UCSD-AML1 (cell line): ENCODE results near the gene MRPL42.
"Not testable (repeated sequence)": the region's sequence is repeated elsewhere in the genome, so short reads cannot be mapped to it uniquely, and the experiment has no call there.

Experiments
- DNase-seq: peaks from one replicate; lab custom pipeline; 2025; ENCODE audit not compliant: unreplicated experiment; lab: John Stamatoyannopoulos, UW

The MRPL42 gene

DNA sequence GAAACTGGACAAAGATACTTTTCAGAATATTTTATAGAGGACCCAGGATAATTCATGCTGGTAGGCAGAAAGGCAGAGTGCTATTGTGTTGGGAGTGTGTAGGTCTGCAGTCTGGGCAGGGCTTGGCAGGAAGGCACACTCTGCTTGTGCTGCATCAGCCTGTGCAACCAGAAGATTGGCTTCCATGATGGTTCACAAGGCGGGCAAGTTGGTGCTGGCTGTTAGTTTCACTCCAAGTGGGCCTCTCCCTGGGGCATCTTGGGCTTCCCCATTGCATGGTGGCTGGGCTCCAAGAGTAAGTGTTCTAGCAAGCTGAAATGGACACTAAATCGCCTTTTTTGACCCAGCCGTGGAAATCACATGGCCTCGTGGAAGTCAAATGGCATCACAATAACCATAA, 23.7 kb upstream of the MRPL42 start:
- no peak for DNase-seq

DNA sequence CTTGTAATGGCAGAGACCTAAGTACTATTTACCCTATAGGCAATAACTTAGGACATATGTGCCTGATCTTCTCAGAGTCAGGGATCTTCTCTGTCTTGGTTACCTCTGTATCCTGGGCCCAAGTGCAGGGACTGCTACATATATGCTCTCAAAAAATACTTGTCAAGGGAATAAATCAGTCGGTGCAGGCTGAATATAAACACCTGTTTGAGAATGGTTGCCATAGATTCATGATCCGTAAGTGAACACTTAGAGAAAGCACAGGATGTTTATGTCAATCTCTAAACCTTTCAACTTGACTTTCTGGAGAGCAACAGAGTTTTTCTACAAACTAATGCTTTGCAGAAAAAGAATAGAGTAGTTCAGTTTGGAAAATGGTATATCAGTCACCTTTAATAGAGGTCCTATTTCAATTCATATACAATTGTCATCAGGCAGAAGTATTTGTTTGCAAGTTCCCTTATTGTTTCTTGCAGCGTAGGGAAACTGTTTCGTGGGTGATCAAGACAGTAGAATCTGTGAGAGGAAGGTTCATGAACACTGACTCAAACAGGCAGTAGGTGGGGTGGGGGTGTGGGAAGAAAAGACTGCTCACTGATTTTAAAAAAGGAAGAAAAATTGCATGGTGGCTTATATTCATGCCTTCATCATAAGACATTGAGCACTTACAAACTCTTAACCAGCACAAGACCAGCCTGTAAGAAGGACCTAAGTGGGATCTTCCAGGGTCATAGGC, 19.6 kb upstream of the MRPL42 start:
- DNase-seq: no peak

DNA sequence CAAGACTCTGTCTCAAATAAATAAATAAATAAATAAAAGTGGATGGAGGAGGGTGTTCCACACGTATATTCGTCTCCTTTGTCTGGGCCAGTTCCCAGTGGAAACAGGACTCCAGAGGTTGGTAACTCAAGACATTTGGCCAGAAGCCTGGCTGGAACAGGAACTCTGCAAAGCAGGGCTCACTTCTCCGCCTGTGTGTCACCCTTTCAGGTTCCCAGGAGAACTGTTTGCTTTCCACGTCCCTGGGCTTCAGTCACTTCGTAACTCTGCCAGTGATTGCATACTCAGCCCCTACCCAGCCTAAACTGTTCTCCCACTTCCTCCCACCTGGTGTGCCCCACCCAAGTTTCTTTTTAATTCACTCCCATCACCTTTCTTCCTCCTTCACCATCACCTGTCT, 18.5 kb upstream of the MRPL42 start:
- no peak for DNase-seq

DNA sequence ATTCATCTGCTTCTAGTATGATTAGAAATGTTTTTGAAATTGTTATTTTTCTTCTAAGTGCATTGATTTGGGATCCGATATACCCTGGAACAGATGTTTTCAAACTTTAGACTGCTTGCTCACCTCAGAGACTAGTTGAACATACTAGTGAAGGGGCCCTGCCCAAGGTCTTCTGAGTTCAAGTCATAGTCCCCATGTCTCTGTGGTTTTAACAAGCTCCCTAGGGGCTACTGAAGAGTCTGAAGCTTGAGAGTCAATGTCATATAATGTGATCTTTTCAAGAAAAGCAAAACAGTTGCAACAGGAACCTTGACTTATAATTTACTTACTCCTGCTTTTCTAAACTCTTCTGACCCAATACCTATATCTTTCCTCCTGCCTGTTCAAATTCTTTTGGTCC, 18.0 kb upstream of the MRPL42 start:
- no peak for DNase-seq

DNA sequence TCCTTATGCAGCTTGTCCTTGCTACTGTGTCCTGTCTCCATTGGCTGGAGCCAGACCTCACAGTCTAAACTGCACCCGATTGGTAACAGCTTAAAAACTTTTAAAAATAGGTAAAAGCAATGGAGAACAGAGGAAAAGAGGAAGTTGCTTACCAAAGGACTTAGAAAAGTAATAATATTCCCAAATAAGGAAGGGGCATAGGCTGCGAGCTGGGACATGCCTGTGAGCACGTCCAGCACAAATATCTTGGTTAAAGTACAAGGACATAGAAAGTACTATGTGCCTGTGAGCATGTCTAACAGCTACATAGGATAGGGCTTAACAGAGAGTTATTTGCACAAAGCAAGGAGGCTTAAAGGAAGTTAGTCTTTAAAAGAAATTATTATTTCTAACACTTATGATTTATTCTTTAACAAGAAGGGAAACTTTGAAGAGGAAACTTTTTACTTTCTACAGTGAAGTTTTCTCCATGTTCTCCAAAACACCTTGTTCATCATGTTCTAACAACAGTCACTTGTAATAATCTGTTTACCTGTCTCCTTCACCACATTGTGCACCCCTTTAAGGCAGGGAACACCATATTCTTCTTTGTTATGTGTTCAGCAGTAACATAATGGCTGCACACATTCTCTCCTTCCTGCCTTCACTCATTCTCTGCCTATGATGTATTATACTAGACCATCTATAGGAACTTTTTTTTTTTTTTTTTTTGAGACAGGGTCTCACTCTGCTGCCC, 15.7 kb upstream of the MRPL42 start:
- no peak for DNase-seq

DNA sequence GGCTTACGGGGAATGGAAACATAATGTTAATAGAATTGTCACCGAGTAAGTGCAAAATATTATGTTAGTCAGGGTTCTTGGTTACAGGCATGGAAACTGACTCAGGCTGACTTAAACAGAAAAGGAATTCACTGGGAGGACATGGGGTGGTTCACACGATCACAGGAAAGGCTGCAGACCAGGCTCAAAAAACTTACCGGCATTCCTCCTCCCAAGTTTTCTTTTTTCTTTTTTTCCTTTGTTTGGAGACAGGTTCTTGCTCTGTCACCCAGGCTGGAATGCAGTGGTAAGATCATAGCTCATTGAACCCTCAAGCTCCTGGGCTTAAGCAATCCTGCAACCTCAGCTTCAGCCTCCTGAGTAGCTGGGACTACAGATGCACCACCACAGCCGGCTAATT, 13.7 kb upstream of the MRPL42 start:
- DNase-seq: no peak

DNA sequence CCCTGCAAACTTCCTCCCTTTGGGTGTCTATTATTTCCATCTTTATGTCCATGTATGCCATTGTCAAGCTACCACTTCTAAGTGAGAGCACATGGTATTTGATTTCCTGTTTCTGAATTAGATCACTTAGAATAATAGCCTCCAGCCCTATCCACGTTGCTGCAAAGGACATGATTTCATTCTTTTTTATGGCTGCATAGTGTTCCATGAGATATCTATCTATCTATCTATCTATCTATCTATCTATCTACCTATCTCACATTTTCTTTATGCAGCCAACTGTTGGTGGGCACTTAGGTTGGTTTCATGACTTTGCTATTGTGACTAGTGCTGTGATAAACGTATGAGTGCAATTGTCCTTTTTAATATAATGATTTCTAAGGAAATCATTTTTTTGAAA, 11.2 kb upstream of the MRPL42 start:
- no peak for DNase-seq

DNA sequence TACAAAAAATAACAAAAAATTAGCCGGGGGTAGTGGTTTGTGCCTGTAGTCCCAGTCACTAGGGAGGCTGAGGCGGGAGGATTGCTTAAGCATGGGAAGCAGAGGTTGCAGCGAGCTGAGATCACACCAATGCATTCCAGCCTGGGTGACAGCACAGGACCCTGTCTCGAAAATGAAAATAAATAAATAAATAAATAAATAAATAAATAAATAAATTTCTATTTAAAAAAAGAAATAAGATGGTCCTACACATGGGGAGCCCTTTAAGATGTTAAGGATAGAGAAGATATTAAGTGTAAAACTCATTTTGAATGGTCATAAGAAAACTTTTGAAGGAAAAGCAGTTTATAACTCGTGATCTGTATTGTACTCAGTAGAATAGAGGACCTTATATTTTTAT, 8.2 kb upstream of the MRPL42 start:
- DNase-seq: no peak

DNA sequence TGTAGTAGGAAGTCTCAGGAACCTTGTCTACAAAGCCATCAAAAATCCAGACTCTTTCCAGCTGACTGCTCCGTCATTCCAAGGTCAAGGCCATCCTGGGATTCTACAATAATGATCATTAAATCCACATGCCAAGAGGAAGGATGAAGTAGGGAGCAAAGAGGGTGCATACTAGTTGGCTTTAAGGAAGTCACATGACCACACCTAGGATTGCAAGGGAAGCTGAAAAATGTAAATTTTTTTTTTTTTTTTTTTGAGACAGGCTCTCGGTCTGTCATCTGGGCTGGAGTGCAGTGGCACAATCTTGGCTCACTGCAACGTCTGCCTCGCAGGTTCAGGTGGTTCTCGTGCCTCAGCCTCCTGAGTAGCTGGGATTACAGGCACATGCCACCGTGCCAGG, 7.3 kb upstream of the MRPL42 start:
- no peak for DNase-seq

DNA sequence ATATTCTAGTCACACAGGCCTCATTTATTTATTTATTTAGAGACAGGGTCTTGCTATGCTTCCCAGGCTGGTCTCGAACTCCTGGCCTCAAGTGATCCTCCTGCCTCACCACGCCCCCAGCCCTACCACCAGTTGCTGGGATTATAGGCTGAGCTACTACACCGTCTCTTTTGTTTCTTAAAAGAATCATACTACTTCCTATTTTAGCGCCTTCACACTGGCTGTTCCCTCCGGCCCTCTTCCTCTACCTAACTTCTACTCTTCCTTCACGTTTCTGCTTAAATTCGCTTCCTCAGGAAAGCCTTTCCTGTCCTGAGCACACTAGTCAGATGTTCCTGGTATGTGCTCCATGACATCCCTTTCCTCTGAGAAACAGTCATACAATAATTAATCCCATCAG, 6.4 kb upstream of the MRPL42 start:
- peak; percentile 18 for DNase-seq

DNA sequence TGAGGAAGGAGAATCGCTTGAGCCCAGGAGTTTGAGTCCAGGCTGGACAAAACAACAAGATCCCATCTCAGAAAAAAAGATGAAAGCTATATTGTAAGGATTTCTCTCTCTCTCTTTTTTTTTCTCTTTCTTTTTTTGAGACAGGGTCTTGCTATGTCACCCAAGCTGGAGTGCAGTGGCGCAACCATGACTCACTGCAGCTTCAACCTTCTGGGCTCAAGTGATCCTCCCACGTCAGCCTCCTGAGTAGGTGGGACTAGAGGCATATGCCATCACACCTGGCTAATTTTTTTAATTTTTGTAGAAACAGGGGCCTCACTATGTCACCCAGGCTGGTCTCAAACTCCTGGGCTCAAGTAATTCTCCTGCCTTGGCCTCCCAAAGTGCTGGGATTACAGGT, 5.8 kb upstream of the MRPL42 start:
- no peak for DNase-seq

DNA sequence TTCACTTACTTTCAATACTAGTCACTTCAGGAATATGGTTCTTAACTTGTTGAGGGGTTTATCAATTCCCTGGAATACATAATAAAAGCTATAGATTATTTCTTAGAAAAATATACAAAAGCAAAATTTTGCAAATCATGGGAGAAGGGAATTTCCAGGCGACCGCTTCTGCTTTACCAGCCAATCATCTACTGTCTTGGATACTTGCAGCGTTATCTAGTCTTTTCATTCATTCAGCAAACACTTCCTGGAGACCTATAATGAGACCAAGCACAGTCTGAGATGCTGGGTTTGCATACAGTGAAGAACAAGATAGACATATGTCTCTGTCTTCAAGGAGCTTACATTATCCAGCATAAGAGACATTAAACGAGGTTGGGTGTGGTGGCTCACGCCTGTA, 1.5 kb upstream of the MRPL42 start:
- DNase-seq: no peak

DNA sequence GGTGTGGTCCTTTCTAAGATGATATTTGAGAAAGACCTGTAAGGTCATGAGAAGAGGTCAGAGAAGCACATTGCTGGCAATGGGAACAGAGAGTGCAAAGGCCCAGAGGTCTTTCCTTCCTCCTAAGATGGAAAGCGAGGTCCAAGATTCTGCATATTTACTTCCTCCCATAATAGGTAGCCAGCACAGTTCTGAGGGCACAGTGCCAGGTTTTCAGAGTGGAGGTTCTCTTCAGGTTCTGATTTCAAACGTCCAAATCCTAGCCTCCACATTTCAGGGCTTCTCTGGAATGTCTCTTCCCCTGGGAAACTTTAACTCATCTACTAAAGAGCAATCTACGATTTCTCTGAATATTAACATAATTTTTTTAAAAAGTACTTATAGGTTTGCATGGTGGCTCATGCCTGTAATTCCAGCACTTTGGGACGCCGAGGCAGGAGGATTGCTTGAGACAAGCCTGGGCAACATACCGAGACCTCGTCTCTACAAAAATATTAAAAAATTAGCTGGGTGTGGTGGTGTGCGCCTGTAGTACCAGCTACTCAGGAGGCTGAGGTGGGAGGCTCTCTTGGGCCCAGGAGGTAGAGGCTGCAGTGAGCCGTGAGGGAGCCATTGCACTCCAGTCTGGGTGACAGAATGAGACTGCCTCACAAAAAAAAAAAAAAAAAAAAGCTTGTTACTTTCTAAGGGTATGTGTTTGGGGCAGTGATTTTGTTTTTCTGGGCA, 526 bp upstream of the MRPL42 start:
- DNase-seq: no peak

DNA sequence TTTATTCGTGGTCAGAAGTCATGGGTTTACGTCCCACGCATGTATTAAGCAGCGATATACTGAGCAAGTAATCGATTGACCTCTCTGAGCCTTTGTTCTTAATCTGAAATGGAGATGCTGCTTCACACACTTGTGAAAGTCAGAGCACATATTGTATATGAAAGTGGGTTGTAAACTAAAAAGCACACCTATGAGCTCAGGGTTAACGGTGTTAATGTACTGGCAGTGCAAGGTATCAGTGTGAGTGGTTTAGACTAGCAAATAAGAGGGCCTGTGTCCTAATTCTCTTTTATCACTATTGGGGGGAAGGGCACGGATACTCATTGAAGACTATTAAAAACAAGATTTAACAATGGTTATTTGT, 676 bp downstream of the MRPL42 start:
- DNase-seq: no peak

DNA sequence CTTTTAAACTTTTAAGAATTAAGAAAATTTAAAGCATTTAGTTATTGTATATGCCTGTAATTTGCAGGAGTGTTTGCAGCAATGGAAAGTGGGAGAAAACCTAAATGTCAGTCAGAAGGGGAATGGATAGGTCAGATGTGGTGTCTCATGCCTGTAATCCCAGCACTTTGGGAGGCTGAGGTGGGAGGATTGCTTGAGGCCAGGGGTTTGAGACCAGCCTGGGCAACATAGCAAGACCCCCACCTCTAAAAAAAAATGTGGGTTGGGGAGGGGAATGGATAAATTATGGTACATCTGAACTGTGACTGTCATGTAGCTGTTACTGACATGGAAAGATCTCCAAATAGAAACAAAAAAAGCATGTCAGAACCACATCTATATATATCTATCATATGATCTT, 2.1 kb downstream of the MRPL42 start:
- no peak for DNase-seq

DNA sequence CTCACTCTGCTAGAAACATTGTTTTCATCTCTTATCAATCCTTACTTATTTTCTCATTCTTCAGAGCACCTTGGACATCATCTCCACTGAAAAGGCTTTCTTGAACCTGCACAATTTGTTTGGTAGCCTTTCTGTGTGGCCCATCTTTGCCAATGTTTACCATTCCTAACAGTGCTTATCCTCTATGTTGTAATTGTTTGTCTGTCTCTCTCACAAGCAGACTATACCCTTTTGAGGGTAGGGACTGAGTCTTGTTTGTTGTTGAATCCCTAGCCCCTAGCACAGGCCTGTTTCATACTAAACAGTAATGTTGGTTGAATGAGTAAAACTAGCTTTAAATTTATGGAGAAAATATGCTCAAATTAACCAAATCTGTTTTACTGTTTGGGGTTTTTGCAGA, 9.2 kb downstream of the MRPL42 start:
- no peak for DNase-seq

DNA sequence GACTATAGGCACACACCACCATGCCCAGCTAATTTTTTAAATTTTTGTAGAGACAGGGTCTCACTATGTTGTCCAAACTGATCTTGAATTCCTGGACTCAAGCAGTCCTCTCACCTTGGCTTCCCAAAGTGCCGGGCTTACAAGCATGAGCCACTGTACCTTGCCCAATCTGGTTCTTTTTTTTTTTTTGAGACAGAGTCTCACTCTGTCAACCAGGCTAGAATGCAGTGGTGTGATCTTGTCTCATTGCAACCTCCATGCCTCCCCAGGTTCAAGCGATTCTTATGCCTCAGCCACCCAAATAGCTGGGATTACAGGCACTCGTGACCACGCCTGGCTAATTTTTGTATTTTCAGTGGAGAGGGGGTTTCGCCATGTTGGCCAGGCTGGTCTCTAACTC, 15.4 kb downstream of the MRPL42 start:
- DNase-seq: no peak

DNA sequence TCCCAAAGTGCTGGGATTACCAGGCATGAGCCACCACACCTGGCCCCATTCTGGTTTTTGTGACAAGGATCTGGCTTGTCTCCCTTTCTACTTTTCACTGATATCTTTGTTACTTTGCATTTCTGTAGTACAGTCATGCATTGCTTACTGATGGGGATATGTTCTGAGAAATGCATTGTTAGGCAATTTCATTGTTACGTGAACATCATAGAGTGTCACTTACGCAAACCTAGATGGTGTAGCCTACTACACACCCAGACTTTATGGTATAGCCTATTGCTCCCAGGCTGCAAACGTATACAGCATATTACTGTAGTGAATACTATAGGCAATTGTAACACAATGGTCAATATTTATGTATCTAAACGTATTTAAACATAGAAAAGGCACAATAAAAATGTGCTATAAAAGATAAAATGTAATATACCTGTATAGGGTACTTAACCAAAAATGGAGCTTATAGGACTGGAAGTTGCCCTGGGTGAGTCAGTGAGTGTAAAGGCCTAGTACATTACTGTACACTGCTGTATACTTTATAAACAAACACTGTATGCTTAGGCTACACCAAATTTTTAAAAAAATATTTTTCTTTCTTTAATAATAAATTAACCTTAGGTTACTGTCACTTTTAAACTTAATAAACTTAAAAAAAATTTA, 16.0 kb downstream of the MRPL42 start:
- DNase-seq: no peak

DNA sequence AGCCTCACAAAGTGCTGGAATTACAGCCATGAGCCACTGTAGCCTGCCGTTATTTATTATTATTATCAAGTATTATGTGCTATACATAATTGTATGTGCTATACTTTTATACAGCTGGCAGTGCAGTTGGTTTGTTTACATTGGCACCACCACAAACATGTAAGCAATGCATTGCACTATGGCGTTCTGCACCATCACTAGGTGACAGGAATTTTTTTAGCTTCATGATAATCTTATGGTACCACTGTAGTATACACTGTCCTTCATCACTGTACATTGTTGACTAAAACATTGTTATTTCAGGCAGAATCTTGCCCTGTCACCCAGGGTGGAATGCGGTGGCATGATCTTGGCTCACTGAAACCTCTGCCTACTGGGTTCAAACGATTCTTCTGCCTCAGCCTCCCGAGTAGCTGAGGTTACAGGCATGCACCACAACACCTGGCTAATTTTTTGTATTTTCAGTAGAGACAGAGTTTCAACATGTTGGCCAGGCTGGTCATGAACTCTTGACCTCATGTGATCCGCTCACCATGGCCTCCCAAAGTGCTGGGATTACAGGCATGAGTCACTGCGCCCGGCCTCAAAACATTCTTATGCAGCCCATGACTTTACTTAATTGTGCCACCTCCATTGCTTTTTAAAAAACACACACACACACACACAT, 17.1 kb downstream of the MRPL42 start:
- DNase-seq: no peak

DNA sequence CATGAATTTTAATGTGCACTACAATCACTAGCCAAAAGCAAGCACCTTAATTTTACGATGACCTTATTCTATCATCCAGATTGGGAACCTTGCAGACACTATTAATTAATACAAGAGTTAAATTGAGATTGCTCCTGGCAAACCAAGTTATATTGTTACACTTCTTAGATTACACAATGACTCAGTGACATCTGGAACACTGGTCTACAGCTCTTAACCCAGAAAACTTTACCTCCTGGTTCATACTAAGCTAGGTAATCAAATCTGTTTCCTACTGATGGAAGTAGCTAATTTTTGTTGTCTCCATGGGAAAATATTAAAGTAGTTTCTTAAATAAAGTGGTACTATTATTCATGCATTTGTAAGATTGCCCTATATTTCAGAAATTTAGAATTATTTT, 25.5 kb downstream of the MRPL42 start:
- DNase-seq: not testable (repeated sequence)

DNA sequence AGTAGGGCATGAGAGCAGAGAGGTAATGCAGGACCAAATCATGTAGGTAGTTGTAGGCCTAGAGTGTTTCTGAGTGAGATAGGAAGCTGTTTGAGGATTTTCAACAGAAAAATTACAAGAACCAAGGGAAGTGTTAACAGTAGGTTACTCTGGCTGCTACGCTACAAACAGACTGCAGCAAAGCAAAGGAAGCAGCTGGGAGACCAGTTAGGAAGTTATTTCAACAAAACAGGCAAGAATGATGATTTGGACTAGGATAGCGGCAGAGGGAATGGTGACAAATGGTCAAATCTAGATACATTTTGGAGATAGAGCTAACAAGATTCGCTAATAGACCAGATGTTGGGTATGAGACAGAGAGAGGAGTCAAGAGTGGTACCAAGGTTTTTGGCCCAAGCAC, 26.8 kb downstream of the MRPL42 start:
- no peak for DNase-seq
